Measurements from ENCODE around the gene IL1RAPL1.
"Not testable (repeated sequence)": the region's sequence is repeated elsewhere in the genome, so short reads cannot be mapped to it uniquely, and the experiment has no call there.

The IL1RAPL1 gene

GRCh38 chrX:29295987-29296680 is 708.9 kb downstream of the IL1RAPL1 start:
- no peak for DNase-seq

GRCh38 chrX:29297171-29297800 is 710.0 kb downstream of the IL1RAPL1 start:
- no peak for DNase-seq

- no peak for DNase-seq
These were observed 712.4 kb downstream of the IL1RAPL1 start for GRCh38 chrX:29299684-29300083.

- no peak for DNase-seq
These were observed 721.5 kb downstream of the IL1RAPL1 start for GRCh38 chrX:29308726-29309125.

GRCh38 chrX:29315931-29316330 is 728.7 kb downstream of the IL1RAPL1 start:
- DNase-seq, result no peak

GRCh38 chrX:29318012-29318411 is 730.8 kb downstream of the IL1RAPL1 start:
- DNase-seq, result no peak

- not testable (repeated sequence) for DNase-seq
These were observed 745.2 kb downstream of the IL1RAPL1 start for GRCh38 chrX:29332429-29332828.

GRCh38 chrX:29333091-29333490 is 745.8 kb downstream of the IL1RAPL1 start:
- DNase-seq, result not testable (repeated sequence)

- DNase-seq, result no peak
These were observed 761.0 kb downstream of the IL1RAPL1 start for GRCh38 chrX:29348288-29348687.

- no peak for DNase-seq
These were observed 772.0 kb downstream of the IL1RAPL1 start for GRCh38 chrX:29359276-29359675.

- DNase-seq, result not testable (repeated sequence)
These were observed 787.5 kb downstream of the IL1RAPL1 start for GRCh38 chrX:29374765-29375164.

GRCh38 chrX:29376584-29376983 is 789.3 kb downstream of the IL1RAPL1 start:
- DNase-seq, result no peak

- DNase-seq, result no peak
These were observed 795.6 kb downstream of the IL1RAPL1 start for GRCh38 chrX:29382811-29383210.

- no peak for DNase-seq
These were observed 801.3 kb downstream of the IL1RAPL1 start for GRCh38 chrX:29388509-29388908.

- no peak for DNase-seq
These were observed 810.3 kb downstream of the IL1RAPL1 start for GRCh38 chrX:29397506-29397905.

GRCh38 chrX:29407357-29407756 is 820.1 kb downstream of the IL1RAPL1 start:
- no peak for DNase-seq

- no peak for DNase-seq
These were observed 832.7 kb downstream of the IL1RAPL1 start for GRCh38 chrX:29419774-29420553.

- no peak for DNase-seq
These were observed 834.8 kb downstream of the IL1RAPL1 start for GRCh38 chrX:29422034-29422433.

- DNase-seq, result no peak
These were observed 844.6 kb downstream of the IL1RAPL1 start for GRCh38 chrX:29431895-29432294.

GRCh38 chrX:29432534-29432933 is 845.3 kb downstream of the IL1RAPL1 start:
- DNase-seq, result no peak

- no peak for DNase-seq
These were observed 847.7 kb downstream of the IL1RAPL1 start for GRCh38 chrX:29434939-29435338.

- DNase-seq, result no peak
These were observed 848.1 kb downstream of the IL1RAPL1 start for GRCh38 chrX:29435396-29435795.

- no peak for DNase-seq
These were observed 860.6 kb downstream of the IL1RAPL1 start for GRCh38 chrX:29447867-29448266.

- DNase-seq, result no peak
These were observed 866.1 kb downstream of the IL1RAPL1 start for GRCh38 chrX:29453333-29453732.
